ENCODE results near the gene CCSER1.

GRCh38 chr4:91280551-91281290 lies 1153.5 kb downstream of the CCSER1 start:
- TF ChIP-seq EZH2 (IDR thresholded peaks at IDR 0.05; ENCODE audit: borderline replicate concordance) (no peak), CTCF (IDR thresholded peaks at IDR 0.05; ENCODE audit: poor library complexity) (no peak)

Data from hepatocyte (in vitro differentiated cells).